HEK293 (cell line): ENCODE results near the gene RIT1.

Experiments used
- GLIS2 ChIP-seq: fragments of 450-650 bp; formaldehyde crosslinking; IDR thresholded peaks from 2 replicates; pipeline ENCODE4 v1.5.1; 2016; ENCODE audit warnings: missing biosample characterization, missing genetic modification characterization
- HOXC10 ChIP-seq: sonication (generic); formaldehyde crosslinking; IDR thresholded peaks from 2 replicates; pipeline ENCODE4 v1.8.1; 2023; ENCODE audit warnings: mild to moderate bottlenecking, missing genetic modification reagents
- KLF10 ChIP-seq: fragments of 450-650 bp; IDR thresholded peaks from 2 replicates; pipeline ENCODE4 v1.5.1; 2018; ENCODE audit warnings: missing biosample characterization, mild to moderate bottlenecking, missing genetic modification characterization
- REPIN1 ChIP-seq: fragments of 450-650 bp; formaldehyde crosslinking; IDR thresholded peaks from 2 replicates; pipeline ENCODE4 v1.5.1; 2017; ENCODE audit warnings: missing biosample characterization, missing genetic modification characterization, low read depth
- ZNF112 ChIP-seq: fragments of 450-650 bp; formaldehyde crosslinking; IDR thresholded peaks from 2 replicates; pipeline ENCODE4 v1.5.0; 2017; ENCODE audit warnings: missing biosample characterization, missing genetic modification characterization
- ZNF132 ChIP-seq: fragments of 450-650 bp; formaldehyde crosslinking; IDR thresholded peaks from 2 replicates; pipeline ENCODE4 v1.5.1; 2017; ENCODE audit warnings: missing biosample characterization, missing genetic modification characterization, borderline replicate concordance
- ZNF140 ChIP-seq: fragments of 450-650 bp; formaldehyde crosslinking; IDR thresholded peaks from 2 replicates; pipeline ENCODE4 v1.5.1; 2016; ENCODE audit warnings: missing biosample characterization, missing genetic modification characterization
- ZNF214 ChIP-seq: fragments of 450-650 bp; formaldehyde crosslinking; IDR thresholded peaks from 2 replicates; pipeline ENCODE4 v1.5.1; 2017; ENCODE audit warnings: missing biosample characterization, mild to moderate bottlenecking, missing genetic modification characterization, borderline replicate concordance
- ZNF221 ChIP-seq: fragments of 450-650 bp; formaldehyde crosslinking; IDR thresholded peaks from 2 replicates; pipeline ENCODE4 v1.5.1; 2017; ENCODE audit warnings: missing biosample characterization, missing genetic modification characterization, borderline replicate concordance
- ZNF24 ChIP-seq: fragments of 450-650 bp; formaldehyde crosslinking; IDR thresholded peaks from 2 replicates; pipeline ENCODE4 v1.5.1; 2016; ENCODE audit warnings: missing biosample characterization, missing genetic modification characterization
- ZNF350 ChIP-seq: fragments of 450-650 bp; formaldehyde crosslinking; IDR thresholded peaks from 2 replicates; pipeline ENCODE4 v1.5.0; 2017; ENCODE audit warnings: missing biosample characterization, mild to moderate bottlenecking, missing genetic modification characterization
- ZNF366 ChIP-seq: fragments of 450-650 bp; formaldehyde crosslinking; conservative IDR thresholded peaks from 2 replicates; pipeline ENCODE4 v1.5.1; 2016; ENCODE audit warnings: missing biosample characterization, missing genetic modification characterization
- ZNF394 ChIP-seq: fragments of 450-650 bp; formaldehyde crosslinking; IDR thresholded peaks from 2 replicates; pipeline ENCODE4 v1.5.1; 2016; ENCODE audit warnings: missing biosample characterization, missing genetic modification characterization, mild to moderate bottlenecking, moderate library complexity, borderline replicate concordance
- ZNF404 ChIP-seq: fragments of 450-650 bp; formaldehyde crosslinking; IDR thresholded peaks from 2 replicates; pipeline ENCODE4 v1.5.1; 2017; ENCODE audit warnings: missing biosample characterization, missing genetic modification characterization
- ZNF426 ChIP-seq: fragments of 450-650 bp; formaldehyde crosslinking; IDR thresholded peaks from 2 replicates; pipeline ENCODE4 v1.5.1; 2017; ENCODE audit warnings: missing biosample characterization, missing genetic modification characterization, mild to moderate bottlenecking, inconsistent platforms, moderate library complexity
- ZNF548 ChIP-seq: fragments of 450-650 bp; formaldehyde crosslinking; IDR thresholded peaks from 2 replicates; pipeline ENCODE4 v1.5.1; 2016; ENCODE audit warnings: missing biosample characterization, missing genetic modification characterization
- ZNF560 ChIP-seq: fragments of 450-650 bp; formaldehyde crosslinking; IDR thresholded peaks from 2 replicates; pipeline ENCODE4 v1.5.1; 2017; ENCODE audit warnings: missing biosample characterization, missing genetic modification characterization, borderline replicate concordance
- ZNF596 ChIP-seq: fragments of 450-650 bp; IDR thresholded peaks from 2 replicates; pipeline ENCODE4 v1.5.0; 2018; ENCODE audit warnings: missing biosample characterization, mild to moderate bottlenecking, missing genetic modification characterization, moderate library complexity
- ZNF677 ChIP-seq: fragments of 450-650 bp; IDR thresholded peaks from 2 replicates; pipeline ENCODE4 v1.5.0; 2018; ENCODE audit warnings: missing biosample characterization, mild to moderate bottlenecking, missing genetic modification characterization, moderate library complexity
- ZNF701 ChIP-seq: fragments of 450-650 bp; formaldehyde crosslinking; IDR thresholded peaks from 2 replicates; pipeline ENCODE4 v1.5.1; 2016; ENCODE audit warnings: missing biosample characterization, missing genetic modification characterization
- ZNF785 ChIP-seq: fragments of 450-650 bp; formaldehyde crosslinking; IDR thresholded peaks from 2 replicates; pipeline ENCODE4 v1.5.1; 2016; ENCODE audit warnings: missing biosample characterization, missing genetic modification characterization
- ZSCAN23 ChIP-seq: fragments of 450-650 bp; formaldehyde crosslinking; IDR thresholded peaks from 2 replicates; pipeline ENCODE4 v1.5.1; 2016; ENCODE audit warnings: missing biosample characterization, missing genetic modification characterization
- TF ChIP-seq, protein P1 (sequence below): fragments of 450-650 bp; formaldehyde crosslinking; IDR thresholded peaks from 2 replicates; pipeline ENCODE4 v1.5.1; 2016; ENCODE audit warnings: missing biosample characterization, missing genetic modification characterization
- TF ChIP-seq, protein P2 (sequence below): fragments of 450-650 bp; formaldehyde crosslinking; IDR thresholded peaks from 2 replicates; pipeline ENCODE4 v1.5.1; 2016; ENCODE audit warnings: missing biosample characterization, missing genetic modification characterization
- TF ChIP-seq, protein P3 (sequence below): fragments of 450-650 bp; formaldehyde crosslinking; IDR thresholded peaks from 2 replicates; pipeline ENCODE4 v1.5.1; 2016; ENCODE audit warnings: missing biosample characterization, missing genetic modification characterization
- TF ChIP-seq, protein P4 (sequence below): fragments of 450-650 bp; formaldehyde crosslinking; IDR thresholded peaks from 2 replicates; pipeline ENCODE4; 2016; ENCODE audit warnings: missing biosample characterization, missing genetic modification characterization
- TF ChIP-seq, protein P5 (sequence below): fragments of 450-650 bp; formaldehyde crosslinking; IDR thresholded peaks from 2 replicates; pipeline ENCODE4 v1.5.1; 2016; ENCODE audit warnings: missing biosample characterization, missing genetic modification characterization
- TF ChIP-seq, protein P6 (sequence below): fragments of 450-650 bp; formaldehyde crosslinking; IDR thresholded peaks from 2 replicates; pipeline ENCODE4 v1.5.1; 2016; ENCODE audit warnings: missing biosample characterization, missing genetic modification characterization

RIT1 gene

DNA sequence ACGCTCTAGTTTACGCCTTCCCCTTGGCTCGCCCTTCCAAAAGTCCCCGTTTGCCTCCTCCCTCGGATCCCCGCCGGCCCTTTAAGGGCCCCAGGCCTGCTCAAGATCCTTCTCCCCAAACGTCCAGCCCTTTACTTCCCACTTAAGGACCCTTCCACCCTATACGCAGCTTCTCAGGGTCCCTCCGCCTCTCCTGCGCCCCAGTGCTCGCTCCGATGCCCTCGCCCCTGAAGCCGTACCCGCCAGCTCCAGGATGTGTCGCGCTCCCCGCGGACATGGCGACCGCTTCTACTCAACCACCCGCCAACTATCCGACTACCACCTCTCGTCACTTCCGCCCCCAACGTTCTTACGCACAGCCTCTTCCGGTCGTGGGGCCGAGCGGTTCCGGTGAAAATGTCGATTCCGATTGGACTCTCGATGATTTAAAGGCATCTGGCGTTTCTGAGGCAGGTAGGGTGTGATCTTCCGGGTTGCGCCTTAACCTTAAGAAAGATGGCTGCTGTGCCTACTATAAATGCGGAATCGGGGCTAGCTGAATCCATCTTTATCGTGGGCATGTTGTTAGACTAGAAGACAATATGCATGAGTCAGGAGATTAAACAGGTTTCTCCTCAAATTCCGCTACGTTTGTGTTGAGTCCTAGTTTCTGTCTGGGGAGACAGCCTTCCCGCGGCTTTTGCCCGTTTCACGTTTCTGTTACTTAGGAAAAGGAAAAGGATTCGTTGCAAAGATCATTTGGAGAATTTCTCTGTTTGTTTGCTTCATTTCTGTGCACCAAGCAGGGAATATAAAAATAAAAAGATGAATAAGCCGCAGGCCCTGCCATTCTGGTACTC, 23.2 kb upstream of the RIT1 start, which contains the start of gene KHDC4 (continued):
- TF ChIP-seq ZNF132 = no peak
- TF ChIP-seq GLIS2 (tag by site-specific recombination) = peak; percentile 95
- TF ChIP-seq ZNF560 (tag by site-specific recombination) = no peak
- TF ChIP-seq, protein P1, sequence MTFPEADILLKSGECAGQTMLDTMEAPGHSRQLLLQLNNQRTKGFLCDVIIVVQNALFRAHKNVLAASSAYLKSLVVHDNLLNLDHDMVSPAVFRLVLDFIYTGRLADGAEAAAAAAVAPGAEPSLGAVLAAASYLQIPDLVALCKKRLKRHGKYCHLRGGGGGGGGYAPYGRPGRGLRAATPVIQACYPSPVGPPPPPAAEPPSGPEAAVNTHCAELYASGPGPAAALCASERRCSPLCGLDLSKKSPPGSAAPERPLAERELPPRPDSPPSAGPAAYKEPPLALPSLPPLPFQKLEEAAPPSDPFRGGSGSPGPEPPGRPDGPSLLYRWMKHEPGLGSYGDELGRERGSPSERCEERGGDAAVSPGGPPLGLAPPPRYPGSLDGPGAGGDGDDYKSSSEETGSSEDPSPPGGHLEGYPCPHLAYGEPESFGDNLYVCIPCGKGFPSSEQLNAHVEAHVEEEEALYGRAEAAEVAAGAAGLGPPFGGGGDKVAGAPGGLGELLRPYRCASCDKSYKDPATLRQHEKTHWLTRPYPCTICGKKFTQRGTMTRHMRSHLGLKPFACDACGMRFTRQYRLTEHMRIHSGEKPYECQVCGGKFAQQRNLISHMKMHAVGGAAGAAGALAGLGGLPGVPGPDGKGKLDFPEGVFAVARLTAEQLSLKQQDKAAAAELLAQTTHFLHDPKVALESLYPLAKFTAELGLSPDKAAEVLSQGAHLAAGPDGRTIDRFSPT (tag by site-specific recombination) = no peak
- TF ChIP-seq ZNF596 = no peak
- TF ChIP-seq ZNF548 (tag by site-specific recombination) = no peak
- TF ChIP-seq KLF10 (tag by site-specific recombination) = peak; percentile 72
- TF ChIP-seq HOXC10 (CRISPR knock-in tag) = peak; percentile 100
- TF ChIP-seq ZNF785 = no peak
- no peak for TF ChIP-seq ZNF350 (tag by site-specific recombination)
- TF ChIP-seq ZNF366 = no peak
- TF ChIP-seq, protein P2, sequence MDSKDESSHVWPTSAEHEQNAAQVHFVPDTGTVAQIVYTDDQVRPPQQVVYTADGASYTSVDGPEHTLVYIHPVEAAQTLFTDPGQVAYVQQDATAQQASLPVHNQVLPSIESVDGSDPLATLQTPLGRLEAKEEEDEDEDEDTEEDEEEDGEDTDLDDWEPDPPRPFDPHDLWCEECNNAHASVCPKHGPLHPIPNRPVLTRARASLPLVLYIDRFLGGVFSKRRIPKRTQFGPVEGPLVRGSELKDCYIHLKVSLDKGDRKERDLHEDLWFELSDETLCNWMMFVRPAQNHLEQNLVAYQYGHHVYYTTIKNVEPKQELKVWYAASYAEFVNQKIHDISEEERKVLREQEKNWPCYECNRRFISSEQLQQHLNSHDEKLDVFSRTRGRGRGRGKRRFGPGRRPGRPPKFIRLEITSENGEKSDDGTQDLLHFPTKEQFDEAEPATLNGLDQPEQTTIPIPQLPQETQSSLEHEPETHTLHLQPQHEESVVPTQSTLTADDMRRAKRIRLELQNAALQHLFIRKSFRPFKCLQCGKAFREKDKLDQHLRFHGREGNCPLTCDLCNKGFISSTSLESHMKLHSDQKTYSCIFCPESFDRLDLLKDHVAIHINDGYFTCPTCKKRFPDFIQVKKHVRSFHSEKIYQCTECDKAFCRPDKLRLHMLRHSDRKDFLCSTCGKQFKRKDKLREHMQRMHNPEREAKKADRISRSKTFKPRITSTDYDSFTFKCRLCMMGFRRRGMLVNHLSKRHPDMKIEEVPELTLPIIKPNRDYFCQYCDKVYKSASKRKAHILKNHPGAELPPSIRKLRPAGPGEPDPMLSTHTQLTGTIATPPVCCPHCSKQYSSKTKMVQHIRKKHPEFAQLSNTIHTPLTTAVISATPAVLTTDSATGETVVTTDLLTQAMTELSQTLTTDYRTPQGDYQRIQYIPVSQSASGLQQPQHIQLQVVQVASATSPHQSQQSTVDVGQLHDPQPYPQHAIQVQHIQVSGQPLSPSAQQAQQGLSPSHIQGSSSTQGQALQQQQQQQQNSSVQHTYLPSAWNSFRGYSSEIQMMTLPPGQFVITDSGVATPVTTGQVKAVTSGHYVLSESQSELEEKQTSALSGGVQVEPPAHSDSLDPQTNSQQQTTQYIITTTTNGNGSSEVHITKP (tag by site-specific recombination) = 0 out of 2 replicates have a peak, but pooled peaks have one; percentile 17
- TF ChIP-seq, protein P3, sequence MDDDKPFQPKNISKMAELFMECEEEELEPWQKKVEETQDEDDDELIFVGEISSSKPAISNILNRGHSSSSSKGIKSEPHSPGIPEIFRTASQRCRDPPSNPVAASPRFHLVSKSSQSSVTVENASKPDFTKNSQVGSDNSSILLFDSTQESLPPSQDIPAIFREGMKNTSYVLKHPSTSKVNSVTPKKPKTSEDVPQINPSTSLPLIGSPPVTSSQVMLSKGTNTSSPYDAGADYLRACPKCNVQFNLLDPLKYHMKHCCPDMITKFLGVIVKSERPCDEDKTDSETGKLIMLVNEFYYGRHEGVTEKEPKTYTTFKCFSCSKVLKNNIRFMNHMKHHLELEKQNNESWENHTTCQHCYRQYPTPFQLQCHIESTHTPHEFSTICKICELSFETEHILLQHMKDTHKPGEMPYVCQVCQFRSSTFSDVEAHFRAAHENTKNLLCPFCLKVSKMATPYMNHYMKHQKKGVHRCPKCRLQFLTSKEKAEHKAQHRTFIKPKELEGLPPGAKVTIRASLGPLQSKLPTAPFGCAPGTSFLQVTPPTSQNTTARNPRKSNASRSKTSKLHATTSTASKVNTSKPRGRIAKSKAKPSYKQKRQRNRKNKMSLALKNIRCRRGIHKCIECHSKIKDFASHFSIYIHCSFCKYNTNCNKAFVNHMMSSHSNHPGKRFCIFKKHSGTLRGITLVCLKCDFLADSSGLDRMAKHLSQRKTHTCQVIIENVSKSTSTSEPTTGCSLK (tag by site-specific recombination) = no peak
- TF ChIP-seq REPIN1 (tag by site-specific recombination) = peak; percentile 74; the same call in 1 of the 2 replicates
- TF ChIP-seq ZNF214 (tag by site-specific recombination) = no peak
- peak; percentile 40; the same call in 1 of the 2 replicates for TF ChIP-seq ZNF24 (tag by site-specific recombination)
- TF ChIP-seq, protein P4, sequence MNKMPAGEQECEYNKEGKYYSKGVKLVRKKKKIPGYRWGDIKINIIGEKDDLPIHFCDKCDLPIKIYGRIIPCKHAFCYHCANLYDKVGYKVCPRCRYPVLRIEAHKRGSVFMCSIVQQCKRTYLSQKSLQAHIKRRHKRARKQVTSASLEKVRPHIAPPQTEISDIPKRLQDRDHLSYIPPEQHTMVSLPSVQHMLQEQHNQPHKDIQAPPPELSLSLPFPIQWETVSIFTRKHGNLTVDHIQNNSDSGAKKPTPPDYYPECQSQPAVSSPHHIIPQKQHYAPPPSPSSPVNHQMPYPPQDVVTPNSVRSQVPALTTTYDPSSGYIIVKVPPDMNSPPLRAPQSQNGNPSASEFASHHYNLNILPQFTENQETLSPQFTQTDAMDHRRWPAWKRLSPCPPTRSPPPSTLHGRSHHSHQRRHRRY (tag by site-specific recombination) = no peak
- TF ChIP-seq ZNF112 (tag by site-specific recombination) = no peak
- no peak for TF ChIP-seq ZNF426 (tag by site-specific recombination)
- no peak for TF ChIP-seq ZNF404 (tag by site-specific recombination)
- TF ChIP-seq, protein P5, sequence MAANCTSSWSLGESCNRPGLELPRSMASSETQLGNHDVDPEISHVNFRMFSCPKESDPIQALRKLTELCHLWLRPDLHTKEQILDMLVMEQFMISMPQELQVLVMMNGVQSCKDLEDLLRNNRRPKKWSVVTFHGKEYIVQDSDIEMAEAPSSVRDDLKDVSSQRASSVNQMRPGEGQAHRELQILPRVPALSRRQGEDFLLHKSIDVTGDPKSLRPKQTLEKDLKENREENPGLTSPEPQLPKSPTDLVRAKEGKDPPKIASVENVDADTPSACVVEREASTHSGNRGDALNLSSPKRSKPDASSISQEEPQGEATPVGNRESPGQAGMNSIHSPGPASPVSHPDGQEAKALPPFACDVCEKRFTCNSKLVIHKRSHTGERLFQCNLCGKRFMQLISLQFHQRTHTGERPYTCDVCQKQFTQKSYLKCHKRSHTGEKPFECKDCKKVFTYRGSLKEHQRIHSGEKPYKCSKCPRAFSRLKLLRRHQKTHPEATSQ = peak; percentile 70; the same call in 1 of the 2 replicates
- TF ChIP-seq, protein P6, sequence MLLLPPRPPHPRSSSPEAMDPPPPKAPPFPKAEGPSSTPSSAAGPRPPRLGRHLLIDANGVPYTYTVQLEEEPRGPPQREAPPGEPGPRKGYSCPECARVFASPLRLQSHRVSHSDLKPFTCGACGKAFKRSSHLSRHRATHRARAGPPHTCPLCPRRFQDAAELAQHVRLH = peak; percentile 100
- TF ChIP-seq ZNF140 = no peak
- 0 out of 2 replicates have a peak, but pooled peaks have one; percentile 60 for TF ChIP-seq ZSCAN23 (tag by site-specific recombination)
- TF ChIP-seq ZNF701 (tag by site-specific recombination) = no peak
- TF ChIP-seq ZNF394 = peak; percentile 22
- TF ChIP-seq ZNF677 (tag by site-specific recombination) = no peak
- TF ChIP-seq ZNF221 (tag by site-specific recombination) = no peak
